ENCODE data around the gene MAPKAPK2.
"Not testable (repeated sequence)": the region's sequence is repeated elsewhere in the genome, so short reads cannot be mapped to it uniquely, and the experiment has no call there.

The MAPKAPK2 gene

DNA sequence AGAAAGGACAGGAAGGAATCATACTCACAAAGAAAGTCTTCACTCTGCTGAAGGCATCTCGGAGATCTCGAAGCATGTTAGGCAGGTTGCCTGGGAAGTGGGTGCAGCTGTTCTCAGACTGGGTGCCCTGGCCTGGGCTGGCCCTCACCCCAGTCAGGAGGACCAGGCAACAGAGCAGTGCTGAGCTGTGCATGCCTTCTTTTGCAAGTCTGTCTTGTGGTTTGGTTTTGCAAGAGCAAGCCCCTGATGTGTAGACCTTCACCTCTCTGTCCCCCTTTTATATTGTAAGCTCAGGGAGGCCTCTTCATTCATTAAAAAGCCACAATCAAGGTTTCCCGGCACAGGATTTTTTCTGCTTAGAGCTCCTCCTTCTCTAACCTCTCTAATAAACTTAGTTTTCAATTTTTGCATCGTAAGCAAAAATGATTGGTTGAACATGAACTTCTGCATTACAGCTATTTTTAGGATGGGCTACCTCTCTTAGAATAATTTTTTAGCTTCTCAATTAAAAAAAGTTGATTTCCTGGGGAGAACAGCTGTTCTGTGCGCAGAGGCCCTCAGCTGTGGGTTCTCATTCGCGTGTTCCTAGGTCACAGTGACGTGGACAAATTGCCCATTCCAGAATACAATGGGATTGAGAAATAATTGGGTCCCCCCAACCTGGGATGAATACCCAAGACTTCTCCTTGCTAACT, 87.7 kb downstream of the MAPKAPK2 start, which contains the start of gene IL10:
Gene IL10 (minus strand): TSS at position 252 of the 695 bp plus-strand sequence. CDS start 59 bp downstream, at position 193.
- Mint-ChIP-seq H3K4me3 (peak within 1 kb of the TSS; percentile 66 to 70), H3K4me1 (peaks cover 57 to 78% of the 10 kb centered on the region in 2 donors), H3K9me3 (no peaks in the 10 kb centered on the region), H3K27me3 (no peaks in the 10 kb centered on the region), H3K36me3 (no peaks in the 10 kb centered on the region), H3K27ac (peak within 1 kb of the TSS; percentile 49)
- no peak for ATAC-seq (replicated peaks)
- DNase-seq = no peak

DNA sequence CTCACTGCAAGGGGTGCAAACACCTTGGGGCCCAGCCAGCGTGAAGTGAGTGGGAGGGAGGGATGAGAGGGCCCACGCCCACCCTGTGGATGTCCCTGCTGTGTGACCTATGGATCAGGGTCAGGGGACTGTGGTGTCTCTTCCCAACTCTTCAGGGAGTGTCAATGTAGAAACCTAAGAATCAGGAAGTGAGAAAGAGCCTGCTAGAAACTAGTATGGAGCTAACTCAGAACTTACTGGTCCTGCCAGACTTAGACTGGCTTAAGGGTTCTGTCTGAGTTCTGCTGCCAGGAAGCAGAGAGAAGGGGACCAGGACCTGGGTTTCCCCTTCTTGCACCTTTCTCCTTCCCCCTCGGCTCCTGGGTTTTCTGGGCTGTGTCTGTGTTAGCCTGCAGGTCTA, 89.4 kb downstream of the MAPKAPK2 start:
- no peak overlapping the region for H3K4me3 Mint-ChIP-seq

GRCh38 chr1:206776229-206776628, 91.5 kb downstream of the MAPKAPK2 start:
- peaks cover 29 to 43% of the 10 kb centered on the region in 2 donors for H3K4me1 Mint-ChIP-seq
- DNase-seq (no peak), ATAC-seq (replicated peaks) (no peak)
- no peaks in the 10 kb centered on the region for H3K9me3 Mint-ChIP-seq
- no peak overlapping the region for H3K4me3 Mint-ChIP-seq
- no peaks in the 10 kb centered on the region for H3K36me3 Mint-ChIP-seq
- no peak overlapping the region for H3K27ac Mint-ChIP-seq
- H3K27me3 Mint-ChIP-seq = no peaks in the 10 kb centered on the region

More for the DNA sequence above, 89.4 kb downstream of the MAPKAPK2 start:
- ATAC-seq (replicated peaks) (peak; percentile 61 to 64), DNase-seq (no peak)
- H3K36me3 Mint-ChIP-seq = no peaks in the 10 kb centered on the region
- H3K27ac Mint-ChIP-seq = no peak overlapping the region
- H3K27me3 Mint-ChIP-seq = no peaks in the 10 kb centered on the region
- peaks cover 47 to 64% of the 10 kb centered on the region in 2 donors for H3K4me1 Mint-ChIP-seq
- no peaks in the 10 kb centered on the region for H3K9me3 Mint-ChIP-seq

DNA sequence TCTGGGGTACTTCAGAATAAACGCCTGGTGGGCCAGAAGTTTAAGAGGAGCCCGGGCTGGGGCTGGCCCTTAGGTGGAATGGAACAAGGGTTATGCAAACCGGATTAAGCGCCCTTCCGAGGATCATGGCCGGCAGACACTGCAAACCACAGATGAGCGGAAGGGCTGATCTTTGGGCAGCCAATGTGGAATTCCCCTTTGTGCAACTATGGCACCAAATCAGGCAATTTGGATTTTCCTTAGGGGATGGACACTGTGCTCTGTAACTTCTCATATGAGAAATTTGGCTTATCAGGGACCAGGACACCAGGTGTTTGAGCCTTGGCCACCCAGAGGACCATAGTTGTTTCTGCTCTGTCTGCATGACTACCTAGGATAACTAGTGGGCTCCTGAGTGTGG, 93.3 kb downstream of the MAPKAPK2 start:
- ATAC-seq (replicated peaks) (no peak), DNase-seq (no peak)
- no peak overlapping the region for H3K27ac Mint-ChIP-seq
- H3K9me3 Mint-ChIP-seq = no peaks in the 10 kb centered on the region
- H3K27me3 Mint-ChIP-seq = no peaks in the 10 kb centered on the region
- no peak overlapping the region for H3K4me3 Mint-ChIP-seq
- H3K4me1 Mint-ChIP-seq = peaks cover 25 to 36% of the 10 kb centered on the region in 2 donors
- H3K36me3 Mint-ChIP-seq = no peaks in the 10 kb centered on the region

DNA sequence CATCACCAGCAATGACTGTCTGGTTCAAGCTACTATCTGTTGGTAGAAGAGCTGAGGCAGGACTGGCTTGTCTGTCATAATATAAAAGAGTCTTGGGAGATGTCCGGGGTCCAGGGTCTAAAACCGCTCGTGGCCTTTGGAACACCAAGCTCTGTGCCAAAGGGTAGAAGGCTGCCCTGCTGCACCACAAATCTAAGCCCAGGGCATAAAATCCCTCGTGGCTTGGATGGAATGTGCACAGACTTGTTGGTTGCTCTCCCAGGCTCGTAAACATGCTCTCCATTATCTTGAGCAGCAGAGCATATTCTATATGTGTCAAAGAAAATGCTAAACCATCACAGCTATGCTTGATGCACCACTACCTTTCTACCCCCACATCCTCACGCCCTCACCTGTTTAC, 94.2 kb downstream of the MAPKAPK2 start:
- not testable (repeated sequence) for H3K9me3 Mint-ChIP-seq; H3K27me3 Mint-ChIP-seq; H3K4me3 Mint-ChIP-seq; ATAC-seq (replicated peaks); H3K27ac Mint-ChIP-seq; DNase-seq; H3K36me3 Mint-ChIP-seq
- H3K4me1 Mint-ChIP-seq = peaks cover 23 to 33% of the 10 kb centered on the region in 2 donors

- peak; percentile 21 to 27 for ATAC-seq (replicated peaks)
- Mint-ChIP-seq H3K27me3 (no peaks in the 10 kb centered on the region), H3K4me3 (no peak overlapping the region), H3K9me3 (no peaks in the 10 kb centered on the region), H3K27ac (no peak overlapping the region), H3K36me3 (no peaks in the 10 kb centered on the region), H3K4me1 (peaks cover 23 to 33% of the 10 kb centered on the region in 2 donors)
- DNase-seq = no peak
These were observed 94.9 kb downstream of the MAPKAPK2 start for GRCh38 chr1:206779638-206780037.

DNA sequence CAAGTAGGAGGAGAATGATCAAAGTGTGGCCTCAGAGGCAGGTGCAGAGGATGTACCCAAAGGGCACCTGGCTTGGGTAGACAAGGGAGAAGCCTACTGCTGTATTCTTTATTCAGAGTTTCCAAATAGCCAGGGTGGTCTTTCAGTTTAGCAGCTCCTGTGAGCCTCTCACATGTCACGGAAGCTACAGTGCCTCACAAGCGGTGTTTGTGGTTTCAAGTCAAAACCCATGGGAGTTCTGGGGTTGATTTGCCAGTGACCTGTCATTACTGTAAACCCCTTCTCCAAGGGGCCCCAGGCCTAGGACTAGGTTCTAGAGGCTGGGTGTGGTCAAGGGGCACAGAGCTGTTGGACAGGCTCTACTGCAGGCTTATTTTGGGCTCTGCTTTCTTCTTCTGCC, 97.7 kb downstream of the MAPKAPK2 start:
- Mint-ChIP-seq H3K9me3 (peaks cover 0 to 2% of the 10 kb centered on the region in 2 donors), H3K27ac (no peak overlapping the region), H3K27me3 (no peaks in the 10 kb centered on the region), H3K4me3 (no peak overlapping the region), H3K36me3 (no peaks in the 10 kb centered on the region), H3K4me1 (peaks cover 39 to 49% of the 10 kb centered on the region in 2 donors)
- DNase-seq = peak; percentile 69
- ATAC-seq (replicated peaks) = peak; percentile 83

DNA sequence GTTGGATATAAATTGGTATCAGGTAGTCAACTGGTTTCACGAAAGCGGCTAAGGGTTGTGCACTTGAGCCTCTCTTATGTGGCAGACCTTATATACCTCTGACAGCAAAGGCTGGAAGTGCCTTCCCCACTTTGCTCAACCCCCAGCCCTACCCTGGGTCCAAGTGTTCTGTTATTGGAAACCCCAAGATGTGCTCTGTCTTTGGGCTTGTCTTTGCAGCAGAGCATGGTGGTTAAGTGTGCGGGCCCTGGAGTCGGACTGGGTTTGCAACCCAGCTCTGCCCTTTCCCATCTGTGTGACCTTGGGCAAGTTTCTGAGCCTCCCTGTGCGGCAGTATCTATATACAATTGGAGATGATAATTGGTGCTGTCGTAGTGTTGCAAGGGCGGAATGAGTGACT, 98.8 kb downstream of the MAPKAPK2 start:
- ATAC-seq (replicated peaks) = no peak
- Mint-ChIP-seq H3K4me3 (no peak overlapping the region), H3K27ac (peak overlapping the region; percentile 27)

More for the DNA sequence above, 98.8 kb downstream of the MAPKAPK2 start:
- peaks cover 0 to 2% of the 10 kb centered on the region in 2 donors for H3K9me3 Mint-ChIP-seq
- no peaks in the 10 kb centered on the region for H3K36me3 Mint-ChIP-seq
- H3K4me1 Mint-ChIP-seq = peaks cover 44 to 55% of the 10 kb centered on the region in 2 donors
- no peak for DNase-seq
- peaks cover 0 to 4% of the 10 kb centered on the region in 2 donors for H3K27me3 Mint-ChIP-seq

Data from stimulated activated naive B cell treated with anti-CD40 and anti-IgM and Interleukin-4, amounts not matched to agents 10 μg/mL and 1 μg/mL and 100 μg/mL, for 72 hours (primary cell).